Ovary (tissue), 9 donors: ENCODE results near the gene PUS3. TPM values are rescaled to one million over a fixed set of nuclear protein-coding genes. Genes with fewer than 3 reads are reported as not detected.

ENCODE experiments used
- DNase-seq, 5 donors: peaks; one replicate each; pipeline ENCODE4 v3.0.0-alpha.2; 2019 to 2020
- H3K27ac ChIP-seq, 2 donors: fragments of 200-600 bp; one replicate each; pipeline versions ENCODE4 v1.5.1 to v1.8.0; 2019 to 2022
- H3K27me3 ChIP-seq: fragments of 200-600 bp; one replicate; pipeline ENCODE4 v1.8.0; 2022
- H3K36me3 ChIP-seq: fragments of 200-600 bp; sonication (generic); one replicate; pipeline ENCODE4 v1.5.1; 2019
- H3K4me1 ChIP-seq: one replicate; pipeline ENCODE4 v1.8.1; 2013; ENCODE audit warnings: mild to moderate bottlenecking, moderate library complexity; ENCODE audit not compliant: insufficient read depth
- H3K4me3 ChIP-seq: fragments of 200-600 bp; sonication (generic); one replicate; pipeline ENCODE4 v1.5.1; 2017
- H3K9me3 ChIP-seq, 2 donors: fragments of 200-600 bp in 1 of 2; sonication (generic) in 1 of 2; one replicate each; pipeline versions ENCODE4 v1.5.1 to v1.8.1; 2013 to 2019; ENCODE audit warnings: mild to moderate bottlenecking in 1 of 2, moderate library complexity in 1 of 2
- EP300 ChIP-seq: sonication (generic); formaldehyde crosslinking; IDR thresholded peaks from one replicate; pipeline ENCODE4 v1.6.1; 2017; ENCODE audit warnings: antibody characterized with exemption
- POLR2A ChIP-seq: fragments of 450-650 bp; IDR thresholded peaks from one replicate; pipeline ENCODE4 v1.6.1; 2017; ENCODE audit warnings: antibody characterized with exemption, mild to moderate bottlenecking, moderate library complexity
- WGBS, 3 donors: extraction: QIAGEN DNeasy Blood & Tissue Kit in 1 of 3; methylation state at CpG; one replicate each; pipeline versions ENCODE4 v1.1.5 to v1.1.7; 2013 to 2017; 5-methylcytosine and 5-hydroxymethylcytosine counted together
- intact Hi-C, 4 donors: fragments of 100-400 bp; cut with DNase I; formaldehyde crosslinking; loops; one replicate each; pipeline versions ENCODE4 v1.11.0 to v1.15.1; 2022 to 2023
- polyA plus RNA-seq, 2 donors: library from polyadenylated mRNA; stranded (reverse); fragments of 200-250 nt in 1 of 2; fragments of 350-450 nt in 1 of 2; fragmentation: Illumina TruSeq in 1 of 2; extraction: RNeasy Lipid Tissue Mini Kit (QIAGEN cat#74804) in 1 of 2; gene quantifications; one replicate each; pipeline ENCODE4 v1.2.3, GENCODE V29; 2013 to 2014
- total RNA-seq, 7 donors: library from RNA; depleted of rRNA in 2 of 7; stranded (reverse); fragments of >200 nt in 2 of 7; fragmentation: NEBNext Ultra II Directional in 3 of 7; extraction: Animal tissue kit (Norgen Biotek cat#: 25700) in 3 of 7; gene quantifications; one replicate each; pipeline versions ENCODE4 v1.1.0 to v1.2.4, GENCODE V29; 2016 to 2023
- TF ChIP-seq, protein P1 (sequence below), 3 donors: fragments of 450-650 bp in 2 of 3; fragments of 200-600 bp in 1 of 3; IDR thresholded peaks; one replicate each; pipeline versions ENCODE4 v1.5.1 to v1.8.0; 2016 to 2022; ENCODE audit warnings: antibody characterized with exemption in 3 of 3, mild to moderate bottlenecking in 1 of 3
- donor health status: DM: no; HTN: no; CAD: no; lungs with moderate emphysema.
- donor health status: DM: no; HTN: no; CAD: no.
- donor health status: Bipolar disorder and iron deficiency.
- donor health status: DM: yes; HTN: yes; CAD: no.
- donor health status: DM: no; HTN: no; CAD: no.
- donor health status: DM: yes; HTN: yes; CAD: no.

PUS3 gene
- total and polyA plus RNA-seq, 9 donors, result 3.8 to 16.7 (median 8.9) TPM

DNA sequence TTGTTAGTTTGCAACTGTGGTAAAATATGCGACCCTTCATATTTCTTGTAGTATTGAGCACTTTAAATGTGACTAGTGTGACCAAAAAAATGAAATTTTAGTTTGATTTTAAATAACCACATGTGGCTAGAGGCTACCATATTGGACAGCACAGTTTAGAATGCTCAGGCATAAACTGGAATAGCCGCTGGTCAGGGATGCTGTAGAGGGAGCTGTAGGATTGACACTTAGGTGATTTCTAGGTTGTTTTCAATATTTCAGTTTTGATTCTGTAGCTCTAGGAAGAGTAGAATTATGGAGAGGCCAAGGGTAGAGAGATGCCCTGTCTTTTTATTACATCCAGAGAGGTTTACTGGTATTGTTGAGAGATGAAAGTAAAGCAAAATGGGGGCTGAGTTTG lies 32.0 kb upstream of the PUS3 start:
- peaks cover 3% of the 10 kb centered on the region for H3K4me1 ChIP-seq
- no peaks in the 10 kb centered on the region for H3K9me3 ChIP-seq
- H3K27me3 ChIP-seq, result no peaks in the 10 kb centered on the region
- 94 to 97% (median 95%) methylated on average over 2 of the region's 2 CpGs for WGBS, 3 donors
- H3K27ac ChIP-seq, result no peak overlapping the region
- intact Hi-C loops, result no loop called here
- H3K4me3 ChIP-seq, result no peak overlapping the region
- DNase-seq, result no peak
- TF ChIP-seq POLR2A (no peak), EP300 (no peak)
- TF ChIP-seq, protein P1, sequence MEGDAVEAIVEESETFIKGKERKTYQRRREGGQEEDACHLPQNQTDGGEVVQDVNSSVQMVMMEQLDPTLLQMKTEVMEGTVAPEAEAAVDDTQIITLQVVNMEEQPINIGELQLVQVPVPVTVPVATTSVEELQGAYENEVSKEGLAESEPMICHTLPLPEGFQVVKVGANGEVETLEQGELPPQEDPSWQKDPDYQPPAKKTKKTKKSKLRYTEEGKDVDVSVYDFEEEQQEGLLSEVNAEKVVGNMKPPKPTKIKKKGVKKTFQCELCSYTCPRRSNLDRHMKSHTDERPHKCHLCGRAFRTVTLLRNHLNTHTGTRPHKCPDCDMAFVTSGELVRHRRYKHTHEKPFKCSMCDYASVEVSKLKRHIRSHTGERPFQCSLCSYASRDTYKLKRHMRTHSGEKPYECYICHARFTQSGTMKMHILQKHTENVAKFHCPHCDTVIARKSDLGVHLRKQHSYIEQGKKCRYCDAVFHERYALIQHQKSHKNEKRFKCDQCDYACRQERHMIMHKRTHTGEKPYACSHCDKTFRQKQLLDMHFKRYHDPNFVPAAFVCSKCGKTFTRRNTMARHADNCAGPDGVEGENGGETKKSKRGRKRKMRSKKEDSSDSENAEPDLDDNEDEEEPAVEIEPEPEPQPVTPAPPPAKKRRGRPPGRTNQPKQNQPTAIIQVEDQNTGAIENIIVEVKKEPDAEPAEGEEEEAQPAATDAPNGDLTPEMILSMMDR (IDR thresholded peaks at IDR 0.05), result no peak
- no peaks in the 10 kb centered on the region for H3K36me3 ChIP-seq

DNA sequence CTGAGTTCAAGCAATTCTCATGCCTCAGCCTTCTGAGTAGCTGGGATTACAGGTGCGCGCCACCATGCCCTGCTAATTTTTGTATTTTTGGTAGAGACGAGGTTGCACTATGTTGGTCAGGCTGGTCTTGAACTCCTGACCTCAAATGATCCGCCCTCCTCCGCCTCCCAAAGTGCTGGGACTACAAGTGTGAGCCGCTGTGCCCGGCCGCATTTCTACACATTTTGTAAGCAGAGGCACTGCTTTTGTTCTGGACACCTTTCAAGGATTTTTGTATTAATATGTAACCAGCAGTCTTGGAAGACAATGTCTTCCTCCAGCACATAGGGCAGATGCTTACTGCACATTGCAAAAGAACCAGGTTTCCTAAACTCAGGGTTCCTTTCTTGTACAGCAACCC lies 31.5 kb upstream of the PUS3 start:
- H3K27me3 ChIP-seq, result no peaks in the 10 kb centered on the region
- H3K36me3 ChIP-seq, result no peaks in the 10 kb centered on the region
- TF ChIP-seq, protein P1 (IDR thresholded peaks at IDR 0.05), result no peak
- TF ChIP-seq POLR2A (no peak), EP300 (no peak)
- WGBS, 3 donors, result 90 to 95% (median 92%) methylated on average over 8 of the region's 8 CpGs
- H3K27ac ChIP-seq, result no peak overlapping the region
- no peak for DNase-seq
- no peaks in the 10 kb centered on the region for H3K9me3 ChIP-seq
- intact Hi-C loops, result no loop called here
- H3K4me3 ChIP-seq, result no peak overlapping the region
- peaks cover 3% of the 10 kb centered on the region for H3K4me1 ChIP-seq

DNA sequence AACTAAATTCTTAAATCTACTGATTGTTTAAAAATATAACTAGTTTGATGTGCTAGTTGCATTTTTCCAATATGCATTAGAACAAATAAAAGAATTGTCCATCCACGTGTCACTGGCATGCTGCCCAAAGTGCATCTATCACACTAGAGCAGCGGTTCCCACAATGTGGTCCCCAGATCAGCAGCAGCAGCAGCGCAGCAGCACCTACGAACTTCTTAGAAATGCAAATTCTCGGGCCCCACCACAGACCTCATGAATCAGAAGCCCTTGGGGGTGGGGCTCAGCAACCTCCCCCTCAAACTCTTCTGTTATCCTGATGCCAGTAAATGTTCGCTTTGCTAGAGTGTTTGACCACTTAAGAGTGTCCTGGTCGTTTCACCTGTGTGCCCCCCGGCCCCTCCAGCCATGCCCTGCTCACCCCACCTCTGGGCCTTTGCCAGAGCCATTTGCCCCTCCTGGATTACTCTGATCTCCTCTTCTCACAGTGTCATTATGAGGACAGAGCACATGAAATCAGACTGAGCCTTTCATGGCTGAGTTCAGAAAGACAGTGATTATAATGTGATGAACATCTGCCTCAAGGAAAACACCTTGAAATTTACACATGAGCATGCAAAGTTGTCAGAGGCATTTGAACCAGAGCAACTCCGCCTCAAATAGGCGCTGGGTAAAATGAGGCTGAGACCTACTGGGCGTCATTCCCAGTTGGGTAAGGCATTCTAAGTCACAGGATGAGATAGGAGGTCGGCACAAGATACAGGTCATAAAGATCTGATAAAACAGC lies 30.2 kb upstream of the PUS3 start:
- intact Hi-C loops, result no loop called here

DNA sequence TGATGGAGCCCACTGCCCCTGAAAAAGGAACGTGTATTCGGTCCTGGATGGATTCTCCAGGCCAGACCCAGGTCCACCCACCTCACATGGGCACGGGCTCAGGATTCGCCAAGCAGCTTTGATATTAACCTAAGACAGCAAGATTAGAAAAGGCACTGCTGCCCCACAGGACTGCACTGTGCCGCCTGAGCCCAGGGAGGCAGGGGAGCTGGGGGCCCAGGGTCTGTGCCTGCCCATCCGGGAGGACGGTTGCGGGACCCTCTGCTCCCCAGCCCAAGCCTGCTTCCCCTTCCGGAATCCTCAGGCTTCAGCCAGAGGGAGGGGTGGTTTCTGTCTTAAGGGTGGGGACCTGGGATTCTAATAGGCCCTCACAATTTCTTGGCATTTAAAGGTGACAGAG lies 29.3 kb upstream of the PUS3 start:
- Histone ChIP-seq H3K27me3 (no peaks in the 10 kb centered on the region), H3K27ac (no peak overlapping the region), H3K36me3 (no peaks in the 10 kb centered on the region), H3K4me3 (no peak overlapping the region), H3K4me1 (peaks cover 3% of the 10 kb centered on the region), H3K9me3 (no peaks in the 10 kb centered on the region)
- TF ChIP-seq POLR2A (no peak), EP300 (no peak)
- TF ChIP-seq, protein P1 (IDR thresholded peaks at IDR 0.05), result no peak
- intact Hi-C loops, result no loop called here
- 88 to 92% (median 88%) methylated on average over 9 of the region's 9 CpGs for WGBS, 3 donors
- no peak for DNase-seq

More for the DNA sequence above, 30.2 kb upstream of the PUS3 start:
- Histone ChIP-seq H3K27me3 (no peaks in the 10 kb centered on the region), H3K4me1 (peaks cover 3% of the 10 kb centered on the region), H3K9me3 (no peaks in the 10 kb centered on the region), H3K4me3 (no peak overlapping the region), H3K36me3 (no peaks in the 10 kb centered on the region), H3K27ac (no peak overlapping the region)
- DNase-seq, result no peak
- WGBS, 3 donors, result 74 to 83% (median 79%) methylated on average over 12 of the region's 12 CpGs
- TF ChIP-seq, protein P1 (IDR thresholded peaks at IDR 0.05), result no peak
- TF ChIP-seq POLR2A (no peak), EP300 (no peak)
